Mucosa of descending colon (tissue), 3 donors: Measurements from ENCODE around the gene TSPAN15. TPM values are rescaled to one million over a fixed set of nuclear protein-coding genes. Genes with fewer than 3 reads are reported as not detected.

Source experiments
- ATAC-seq: fragments of 200-7000 bp; cut with Tn5 transposase; one replicate; pipeline ENCODE4 v1.9.1; 2020; ENCODE audit warnings: mild to moderate bottlenecking, moderate library complexity
- DNase-seq, 3 donors: peaks; one replicate each; pipeline ENCODE4 v3.0.0-alpha.2; 2020
- H3K36me3 ChIP-seq: fragments of 200-600 bp; one replicate; pipeline ENCODE4 v1.8.0; 2021; ENCODE audit warnings: low read depth, mild to moderate bottlenecking
- H3K4me1 ChIP-seq: fragments of 200-600 bp; one replicate; pipeline ENCODE4 v1.8.0; 2021; ENCODE audit warnings: low read depth, mild to moderate bottlenecking
- H3K4me3 ChIP-seq: fragments of 200-600 bp; one replicate; pipeline ENCODE4 v1.8.0; 2021; ENCODE audit warnings: mild to moderate bottlenecking
- H3K9me3 ChIP-seq: fragments of 200-600 bp; one replicate; pipeline ENCODE4 v1.8.0; 2021; ENCODE audit warnings: mild to moderate bottlenecking
- CTCF ChIP-seq: fragments of 200-600 bp; IDR thresholded peaks from one replicate; pipeline ENCODE4 v1.8.0; 2022; ENCODE audit warnings: antibody characterized with exemption, mild to moderate bottlenecking
- intact Hi-C, 2 donors: fragments of 100-400 bp; cut with DNase I in 1 of 2; cut with micrococcal nuclease in 1 of 2; formaldehyde crosslinking; loops; one replicate each; pipeline versions ENCODE4 v1.11.0 to v1.11.1; 2022; cut with DNase I, micrococcal nuclease
- total RNA-seq, 3 donors: library from RNA; stranded (reverse); fragmentation: NEBNext Ultra II Directional in 2 of 3; extraction: Animal tissue kit (Norgen Biotek cat#: 25700) in 2 of 3; gene quantifications; one replicate each; pipeline versions ENCODE4 v1.2.1 to v1.2.4, GENCODE V29; 2021 to 2023
- donor health status: DM: no; HTN: no; CAD: no; lungs with moderate emphysema.
- donor health status: DM: no; HTN: no; CAD: no.
- donor health status: DM: no; HTN: yes; CAD: no.

TSPAN15 gene
- total RNA-seq, 3 donors from 2014 or later: 118 to 183 (median 139) TPM

- no peak for ATAC-seq
- no peak for DNase-seq
- Histone ChIP-seq H3K4me1 (peaks cover 5% of the 10 kb centered on the region), H3K36me3 (no peaks in the 10 kb centered on the region), H3K4me3 (no peak overlapping the region), H3K9me3 (no peaks in the 10 kb centered on the region)
- intact Hi-C loops: no loop called here
- TF ChIP-seq CTCF: no peak
Observed at GRCh38 chr10:69503001-69503895, 52.0 kb downstream of the TSPAN15 start.

- DNase-seq: no peak
- Histone ChIP-seq H3K36me3 (no peaks in the 10 kb centered on the region), H3K4me3 (no peak overlapping the region), H3K4me1 (peaks cover 5% of the 10 kb centered on the region), H3K9me3 (no peaks in the 10 kb centered on the region)
- ATAC-seq: no peak
- intact Hi-C loops: no loop called here
- TF ChIP-seq CTCF: no peak
Observed at GRCh38 chr10:69503896-69504265, 52.6 kb downstream of the TSPAN15 start.

GRCh38 chr10:69504576-69505250 lies 53.4 kb downstream of the TSPAN15 start:
- Histone ChIP-seq H3K9me3 (no peaks in the 10 kb centered on the region), H3K4me1 (peaks cover 5% of the 10 kb centered on the region), H3K36me3 (no peaks in the 10 kb centered on the region), H3K4me3 (no peak overlapping the region)
- ATAC-seq (no peak), DNase-seq (no peak)
- intact Hi-C loops: loop anchor here (5.0 kb wide), 2 partner anchors 77 to 267 kb away; no protein-coding TSS in a partner anchor
- no peak for TF ChIP-seq CTCF

GRCh38 chr10:69505636-69506318 lies 54.5 kb downstream of the TSPAN15 start:
- DNase-seq: no peak
- H3K9me3 ChIP-seq: no peaks in the 10 kb centered on the region
- ATAC-seq: no peak
- intact Hi-C loops: loop anchor here (5.0 kb wide), 2 partner anchors 78 to 268 kb away; no protein-coding TSS in a partner anchor
- H3K36me3 ChIP-seq: no peaks in the 10 kb centered on the region
- H3K4me3 ChIP-seq: no peak overlapping the region
- no peak for TF ChIP-seq CTCF
- H3K4me1 ChIP-seq: peaks cover 5% of the 10 kb centered on the region

- intact Hi-C loops: loop anchor here (5.0 kb wide), 2 partner anchors 79 to 269 kb away; no protein-coding TSS in a partner anchor
- no peak for DNase-seq
- Histone ChIP-seq H3K9me3 (no peaks in the 10 kb centered on the region), H3K4me1 (peaks cover 5% of the 10 kb centered on the region), H3K4me3 (no peak overlapping the region), H3K36me3 (no peaks in the 10 kb centered on the region)
- no peak for TF ChIP-seq CTCF
- ATAC-seq: no peak
Observed at GRCh38 chr10:69506487-69506833, 55.2 kb downstream of the TSPAN15 start.
